Neuron (in vitro differentiated cells): ENCODE measurements around the gene CEBPB.
"Not testable (repeated sequence)": the region's sequence is repeated elsewhere in the genome, so short reads cannot be mapped to it uniquely, and the experiment has no call there.

ENCODE experiments used
- H2AFZ ChIP-seq: one replicate; pipeline ENCODE4 v1.6.1; 2013; ENCODE audit warnings: low read depth, mild to moderate bottlenecking, inconsistent platforms, low read length, moderate library complexity
- H3K27me3 ChIP-seq: one replicate; pipeline ENCODE4 v1.6.1; 2013; ENCODE audit warnings: low read length; ENCODE audit not compliant: insufficient read depth
- H3K36me3 ChIP-seq: one replicate; pipeline ENCODE4 v1.6.1; 2013; ENCODE audit warnings: low read length; ENCODE audit not compliant: insufficient read depth
- H3K4me1 ChIP-seq: one replicate; pipeline ENCODE4 v1.6.1; 2013; ENCODE audit warnings: low read length; ENCODE audit not compliant: insufficient read depth
- H3K4me3 ChIP-seq: 2 replicates; pipeline ENCODE4 v1.5.1; 2013; ENCODE audit warnings: mild to moderate bottlenecking, low read length, moderate library complexity
- H3K9me3 ChIP-seq: one replicate; pipeline ENCODE4 v1.6.1; 2013; ENCODE audit warnings: low read length

The CEBPB gene

GRCh38 chr20:50201710-50202109 lies 11.1 kb downstream of the CEBPB start:
- H3K27me3 ChIP-seq, H2AFZ ChIP-seq, H3K36me3 ChIP-seq, H3K4me3 ChIP-seq, H3K9me3 ChIP-seq, H3K4me1 ChIP-seq: not testable (repeated sequence)

GRCh38 chr20:50202677-50203076 lies 12.0 kb downstream of the CEBPB start:
- Histone ChIP-seq H3K36me3 (no peaks in the 10 kb centered on the region), H2AFZ (no peak overlapping the region), H3K4me3 (no peak overlapping the region), H3K9me3 (peaks cover 4% of the 10 kb centered on the region), H3K27me3 (no peaks in the 10 kb centered on the region), H3K4me1 (peaks cover 2% of the 10 kb centered on the region)

- Histone ChIP-seq H3K4me1 (peaks cover 2% of the 10 kb centered on the region), H3K27me3 (no peaks in the 10 kb centered on the region), H3K4me3 (no peak overlapping the region), H3K36me3 (no peaks in the 10 kb centered on the region), H2AFZ (no peak overlapping the region), H3K9me3 (peaks cover 4% of the 10 kb centered on the region)
Observed at GRCh38 chr20:50203951-50204937, 13.6 kb downstream of the CEBPB start.

- Histone ChIP-seq H3K36me3 (no peaks in the 10 kb centered on the region), H3K4me1 (no peaks in the 10 kb centered on the region), H3K9me3 (peaks cover 4% of the 10 kb centered on the region), H3K4me3 (no peak overlapping the region), H3K27me3 (peaks cover 4% of the 10 kb centered on the region), H2AFZ (no peak overlapping the region)
Observed at GRCh38 chr20:50207026-50207425, 16.4 kb downstream of the CEBPB start.

GRCh38 chr20:50208085-50208491 lies 17.5 kb downstream of the CEBPB start:
- H3K4me1 ChIP-seq = no peaks in the 10 kb centered on the region
- peaks cover 4% of the 10 kb centered on the region for H3K9me3 ChIP-seq
- no peak overlapping the region for H3K4me3 ChIP-seq
- H3K27me3 ChIP-seq = peaks cover 4% of the 10 kb centered on the region
- no peak overlapping the region for H2AFZ ChIP-seq
- no peaks in the 10 kb centered on the region for H3K36me3 ChIP-seq

- H3K27me3 ChIP-seq, H3K9me3 ChIP-seq, H3K4me1 ChIP-seq, H2AFZ ChIP-seq, H3K36me3 ChIP-seq, H3K4me3 ChIP-seq: not testable (repeated sequence)
Observed at GRCh38 chr20:50208815-50209214, 18.2 kb downstream of the CEBPB start.

- Histone ChIP-seq H3K9me3 (no peaks in the 10 kb centered on the region), H3K4me3 (no peak overlapping the region), H2AFZ (no peak overlapping the region), H3K36me3 (no peaks in the 10 kb centered on the region), H3K27me3 (peaks cover 6% of the 10 kb centered on the region), H3K4me1 (no peaks in the 10 kb centered on the region)
Observed at GRCh38 chr20:50210066-50210619, 19.5 kb downstream of the CEBPB start.

GRCh38 chr20:50211091-50211490 lies 20.5 kb downstream of the CEBPB start:
- H3K9me3 ChIP-seq = no peaks in the 10 kb centered on the region

GRCh38 chr20:50213531-50214106 lies 23.0 kb downstream of the CEBPB start:
- H3K4me1 ChIP-seq = no peaks in the 10 kb centered on the region
- H3K36me3 ChIP-seq = no peaks in the 10 kb centered on the region
- H3K9me3 ChIP-seq = no peaks in the 10 kb centered on the region
- no peak overlapping the region for H3K4me3 ChIP-seq
- H3K27me3 ChIP-seq = peaks cover 6% of the 10 kb centered on the region
- no peak overlapping the region for H2AFZ ChIP-seq

More at GRCh38 chr20:50211091-50211490, 20.5 kb downstream of the CEBPB start:
- Histone ChIP-seq H3K27me3 (peaks cover 6% of the 10 kb centered on the region), H3K4me3 (no peak overlapping the region), H2AFZ (no peak overlapping the region), H3K4me1 (no peaks in the 10 kb centered on the region), H3K36me3 (no peaks in the 10 kb centered on the region)

- H3K27me3 ChIP-seq = peaks cover 6% of the 10 kb centered on the region
- H3K4me1 ChIP-seq = no peaks in the 10 kb centered on the region
- H2AFZ ChIP-seq = no peak overlapping the region
- no peaks in the 10 kb centered on the region for H3K36me3 ChIP-seq
- H3K9me3 ChIP-seq = no peaks in the 10 kb centered on the region
- H3K4me3 ChIP-seq = no peak overlapping the region
Observed at GRCh38 chr20:50214226-50215024, 23.8 kb downstream of the CEBPB start.

GRCh38 chr20:50215101-50215690 lies 24.6 kb downstream of the CEBPB start:
- Histone ChIP-seq H3K9me3 (no peaks in the 10 kb centered on the region), H3K27me3 (peaks cover 6% of the 10 kb centered on the region), H3K36me3 (no peaks in the 10 kb centered on the region), H3K4me1 (no peaks in the 10 kb centered on the region), H3K4me3 (no peak overlapping the region), H2AFZ (no peak overlapping the region)

- H3K4me3 ChIP-seq = no peak overlapping the region
- H2AFZ ChIP-seq = no peak overlapping the region
- no peaks in the 10 kb centered on the region for H3K36me3 ChIP-seq
- peaks cover 6% of the 10 kb centered on the region for H3K27me3 ChIP-seq
- no peaks in the 10 kb centered on the region for H3K4me1 ChIP-seq
- H3K9me3 ChIP-seq = no peaks in the 10 kb centered on the region
Observed at GRCh38 chr20:50215926-50216325, 25.3 kb downstream of the CEBPB start.
